Measurements from ENCODE around the gene RGS12.
A peak's percentile ranks its signal among the peaks of the same experiment; 100 is the strongest.

GRCh38 chr4:3324093-3324815 lies 31.4 kb downstream of the RGS12 start:
- TF ChIP-seq CTCF (IDR thresholded peaks at IDR 0.05; ENCODE audit: control extremely low read depth in 1 of 3, insufficient read depth in 1 of 3, low read depth in 1 of 3, low read length in 3 of 3) = peak in 2 of 3 experiments; percentile 61 to 89; a peak in 3 of 4 replicates
- no peak for TF ChIP-seq POLR2A (IDR thresholded peaks at IDR 0.05; ENCODE audit: control extremely low read depth in 1 of 2, low read depth in 2 of 2, low read length in 2 of 2)
- TF ChIP-seq POLR2AphosphoS5 (IDR thresholded peaks at IDR 0.05; ENCODE audit: low read depth, low read length) = no peak
- TF ChIP-seq YY1 (IDR thresholded peaks at IDR 0.05; ENCODE audit: low read depth, low read length) = no peak
- TF ChIP-seq CHD2 (IDR thresholded peaks at IDR 0.05; ENCODE audit: low read length) = no peak
- no peak for TF ChIP-seq CEBPB (IDR thresholded peaks at IDR 0.05; ENCODE audit: low read depth, low read length)
- no peak for TF ChIP-seq EZH2 (IDR thresholded peaks at IDR 0.05; ENCODE audit: low read depth, low read length, severe bottlenecking)
- no peak for TF ChIP-seq CBX8 (IDR thresholded peaks at IDR 0.05; ENCODE audit: borderline replicate concordance, low read depth, low read length)
- peak; percentile 61; the same call in 1 of the 2 replicates for TF ChIP-seq USF2 (IDR thresholded peaks at IDR 0.05; ENCODE audit: low read length)
- TF ChIP-seq ASH2L (IDR thresholded peaks at IDR 0.05; ENCODE audit: low read length) = no peak
- no peak for TF ChIP-seq TEAD4 (IDR thresholded peaks at IDR 0.05; ENCODE audit: low read depth, low read length)
- TF ChIP-seq ATF2 (IDR thresholded peaks at IDR 0.05; ENCODE audit: low read length) = no peak
- TF ChIP-seq JUND (IDR thresholded peaks at IDR 0.05; ENCODE audit: low read length) = no peak

Data from H1 (cell line).